ENCODE measurements around the gene RBM26. TPM values are rescaled to one million over a fixed set of nuclear protein-coding genes. Genes with fewer than 3 reads are reported as not detected.
A peak's percentile ranks its signal among the peaks of the same experiment; 100 is the strongest.

RBM26 gene
- total and polyA plus RNA-seq, 2 experiments from 2014 or later = 46.0 to 69.3 TPM

GRCh38 chr13:79283742-79284141 is 122.3 kb downstream of the RBM26 start:
- Mint-ChIP-seq H3K27ac (peak overlapping the region; percentile 58), H3K9me3 (no peaks in the 10 kb centered on the region), H3K27me3 (ENCODE audit: insufficient read depth, low read depth, poor library complexity) (peaks cover 3% of the 10 kb centered on the region), H3K36me3 (ENCODE audit: low read depth) (peaks cover 2% of the 10 kb centered on the region; the same call in 1 of the 3 replicates), H3K4me1 (peaks cover 24% of the 10 kb centered on the region), H3K4me3 (no peak overlapping the region)
- Histone ChIP-seq H3K9me2 (ENCODE audit: insufficient read depth) (no peaks in the 10 kb centered on the region), H3K27me3 (ENCODE audit: insufficient read depth) (no peaks in the 10 kb centered on the region), H4K20me1 (replicated peaks; ENCODE audit: insufficient read depth) (no peaks in the 10 kb centered on the region), H3K79me2 (replicated peaks; ENCODE audit: insufficient read depth) (no peaks in the 10 kb centered on the region), H3K4me2 (no peak overlapping the region), H3F3A (replicated peaks; ENCODE audit: low read depth) (no peaks in the 10 kb centered on the region), H3K27ac (ENCODE audit: low read depth) (no peak overlapping the region), H3K36me3 (ENCODE audit: insufficient read depth) (no peaks in the 10 kb centered on the region), H3K4me3 (no peak overlapping the region), H3K4me1 (ENCODE audit: insufficient read depth) (peaks cover 41% of the 10 kb centered on the region), H2AFZ (no peak overlapping the region)
- no peak for DNase-seq (ENCODE audit: low spot score)
- TF ChIP-seq, protein P1, sequence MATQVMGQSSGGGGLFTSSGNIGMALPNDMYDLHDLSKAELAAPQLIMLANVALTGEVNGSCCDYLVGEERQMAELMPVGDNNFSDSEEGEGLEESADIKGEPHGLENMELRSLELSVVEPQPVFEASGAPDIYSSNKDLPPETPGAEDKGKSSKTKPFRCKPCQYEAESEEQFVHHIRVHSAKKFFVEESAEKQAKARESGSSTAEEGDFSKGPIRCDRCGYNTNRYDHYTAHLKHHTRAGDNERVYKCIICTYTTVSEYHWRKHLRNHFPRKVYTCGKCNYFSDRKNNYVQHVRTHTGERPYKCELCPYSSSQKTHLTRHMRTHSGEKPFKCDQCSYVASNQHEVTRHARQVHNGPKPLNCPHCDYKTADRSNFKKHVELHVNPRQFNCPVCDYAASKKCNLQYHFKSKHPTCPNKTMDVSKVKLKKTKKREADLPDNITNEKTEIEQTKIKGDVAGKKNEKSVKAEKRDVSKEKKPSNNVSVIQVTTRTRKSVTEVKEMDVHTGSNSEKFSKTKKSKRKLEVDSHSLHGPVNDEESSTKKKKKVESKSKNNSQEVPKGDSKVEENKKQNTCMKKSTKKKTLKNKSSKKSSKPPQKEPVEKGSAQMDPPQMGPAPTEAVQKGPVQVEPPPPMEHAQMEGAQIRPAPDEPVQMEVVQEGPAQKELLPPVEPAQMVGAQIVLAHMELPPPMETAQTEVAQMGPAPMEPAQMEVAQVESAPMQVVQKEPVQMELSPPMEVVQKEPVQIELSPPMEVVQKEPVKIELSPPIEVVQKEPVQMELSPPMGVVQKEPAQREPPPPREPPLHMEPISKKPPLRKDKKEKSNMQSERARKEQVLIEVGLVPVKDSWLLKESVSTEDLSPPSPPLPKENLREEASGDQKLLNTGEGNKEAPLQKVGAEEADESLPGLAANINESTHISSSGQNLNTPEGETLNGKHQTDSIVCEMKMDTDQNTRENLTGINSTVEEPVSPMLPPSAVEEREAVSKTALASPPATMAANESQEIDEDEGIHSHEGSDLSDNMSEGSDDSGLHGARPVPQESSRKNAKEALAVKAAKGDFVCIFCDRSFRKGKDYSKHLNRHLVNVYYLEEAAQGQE (IDR thresholded peaks at IDR 0.05; ENCODE audit: unreplicated experiment) = no peak
- TF ChIP-seq ZNF331 (CRISPR knock-in tag; IDR thresholded peaks at IDR 0.05; ENCODE audit: low read depth) = no peak
- ATAC-seq = no peak

DNA sequence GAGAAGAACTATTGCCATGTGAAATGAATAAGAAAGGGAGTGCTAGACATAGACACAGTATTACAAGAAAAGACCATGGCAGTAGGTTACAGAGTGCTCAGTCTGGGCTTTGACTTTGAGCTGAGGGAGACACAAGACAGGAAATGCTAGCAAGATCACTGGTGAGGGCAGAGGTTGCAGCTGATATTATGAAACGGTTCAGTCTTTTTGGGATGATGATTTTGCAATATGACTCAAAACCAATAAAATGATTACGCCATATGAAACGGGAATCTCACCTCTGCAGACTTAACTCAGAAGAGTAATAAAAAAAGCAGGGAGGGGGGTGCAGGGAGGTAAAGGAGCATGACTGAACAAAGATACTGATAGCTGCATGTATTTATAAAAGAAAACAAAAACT is 123.1 kb downstream of the RBM26 start:
- Histone ChIP-seq H3F3A (replicated peaks; ENCODE audit: low read depth) (no peaks in the 10 kb centered on the region), H3K27ac (ENCODE audit: low read depth) (peak overlapping the region; percentile 79; the same call in 1 of the 2 replicates), H3K27me3 (ENCODE audit: insufficient read depth) (no peaks in the 10 kb centered on the region), H3K9me2 (ENCODE audit: insufficient read depth) (no peaks in the 10 kb centered on the region), H3K79me2 (replicated peaks; ENCODE audit: insufficient read depth) (no peaks in the 10 kb centered on the region), H3K4me2 (no peak overlapping the region; the same call in 1 of the 2 replicates), H3K36me3 (ENCODE audit: insufficient read depth) (no peaks in the 10 kb centered on the region), H2AFZ (no peak overlapping the region), H3K4me3 (no peak overlapping the region), H4K20me1 (replicated peaks; ENCODE audit: insufficient read depth) (no peaks in the 10 kb centered on the region), H3K4me1 (ENCODE audit: insufficient read depth) (peaks cover 38% of the 10 kb centered on the region)
- Mint-ChIP-seq H3K9me3 (no peaks in the 10 kb centered on the region; the same call in 2 of the 3 replicates), H3K36me3 (ENCODE audit: low read depth) (peaks cover 2% of the 10 kb centered on the region; the same call in 1 of the 3 replicates), H3K4me1 (peaks cover 16% of the 10 kb centered on the region), H3K27ac (peak overlapping the region; percentile 61), H3K27me3 (ENCODE audit: insufficient read depth, low read depth, poor library complexity) (peaks cover 5% of the 10 kb centered on the region), H3K4me3 (no peak overlapping the region)
- ATAC-seq = no peak
- TF ChIP-seq, protein P2, sequence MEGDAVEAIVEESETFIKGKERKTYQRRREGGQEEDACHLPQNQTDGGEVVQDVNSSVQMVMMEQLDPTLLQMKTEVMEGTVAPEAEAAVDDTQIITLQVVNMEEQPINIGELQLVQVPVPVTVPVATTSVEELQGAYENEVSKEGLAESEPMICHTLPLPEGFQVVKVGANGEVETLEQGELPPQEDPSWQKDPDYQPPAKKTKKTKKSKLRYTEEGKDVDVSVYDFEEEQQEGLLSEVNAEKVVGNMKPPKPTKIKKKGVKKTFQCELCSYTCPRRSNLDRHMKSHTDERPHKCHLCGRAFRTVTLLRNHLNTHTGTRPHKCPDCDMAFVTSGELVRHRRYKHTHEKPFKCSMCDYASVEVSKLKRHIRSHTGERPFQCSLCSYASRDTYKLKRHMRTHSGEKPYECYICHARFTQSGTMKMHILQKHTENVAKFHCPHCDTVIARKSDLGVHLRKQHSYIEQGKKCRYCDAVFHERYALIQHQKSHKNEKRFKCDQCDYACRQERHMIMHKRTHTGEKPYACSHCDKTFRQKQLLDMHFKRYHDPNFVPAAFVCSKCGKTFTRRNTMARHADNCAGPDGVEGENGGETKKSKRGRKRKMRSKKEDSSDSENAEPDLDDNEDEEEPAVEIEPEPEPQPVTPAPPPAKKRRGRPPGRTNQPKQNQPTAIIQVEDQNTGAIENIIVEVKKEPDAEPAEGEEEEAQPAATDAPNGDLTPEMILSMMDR (conservative IDR thresholded peaks at IDR 0.05; ENCODE audit: low read depth in 2 of 2) = no peak
- no peak for TF ChIP-seq EZH2phosphoT487 (IDR thresholded peaks at IDR 0.05; ENCODE audit: unreplicated experiment)
- TF ChIP-seq JUNB (IDR thresholded peaks at IDR 0.05; ENCODE audit: unreplicated experiment) = no peak
- no peak for TF ChIP-seq ETS1 (IDR thresholded peaks at IDR 0.05)
- TF ChIP-seq ZNF331 (CRISPR knock-in tag; IDR thresholded peaks at IDR 0.05; ENCODE audit: low read depth) = no peak
- no peak for TF ChIP-seq EZH2 (IDR thresholded peaks at IDR 0.05; ENCODE audit: low read depth, unreplicated experiment)
- TF ChIP-seq NANOG (IDR thresholded peaks at IDR 0.05; ENCODE audit: borderline replicate concordance) = no peak
- no peak for DNase-seq (ENCODE audit: low spot score)

Data from GM23338 (cell line).